Activated naive CD4-positive, alpha-beta T cell treated with anti-CD3 and anti-CD28 coated beads for 36 hours (primary cell): ENCODE results near the gene NPAS1. TPM values are rescaled to one million over a fixed set of nuclear protein-coding genes. Genes with fewer than 3 reads are reported as not detected.

Experiments
- CTCF ChIA-PET: fragments of 350-600 bp; sonication (Branson Sonifier 250); formaldehyde crosslinking; loops from one replicate; lab custom pipeline; 2021; ENCODE audit warnings: antibody characterized with exemption; lab: Charles Lee
- DNase-seq: peaks from one replicate; pipeline ENCODE4 v3.0.0-alpha.2; 2020
- H3K27ac Mint-ChIP-seq: one replicate; pipeline ENCODE4 v1.8.0; 2021; ENCODE audit warnings: mild to moderate bottlenecking, mixed read lengths
- H3K27me3 Mint-ChIP-seq: one replicate; pipeline ENCODE4 v1.8.0; 2021; ENCODE audit warnings: low read depth, mixed read lengths
- H3K36me3 Mint-ChIP-seq: one replicate; pipeline ENCODE4 v1.8.0; 2021; ENCODE audit warnings: low read depth, mixed read lengths
- H3K4me1 Mint-ChIP-seq: one replicate; pipeline ENCODE4 v1.8.0; 2021; ENCODE audit warnings: low read depth, mixed read lengths
- H3K4me3 Mint-ChIP-seq: one replicate; pipeline ENCODE4 v1.8.0; 2021; ENCODE audit warnings: mild to moderate bottlenecking, moderate library complexity, mixed read lengths
- H3K9me3 Mint-ChIP-seq: one replicate; pipeline ENCODE4 v1.8.0; 2021; ENCODE audit warnings: mixed read lengths
- intact Hi-C: fragments of 100-400 bp; cut with micrococcal nuclease; formaldehyde crosslinking; loops from one replicate; pipeline ENCODE4 v1.15.1; 2023
- total RNA-seq, 2 experiments: library from RNA; stranded (reverse); gene quantifications; one replicate each; pipeline ENCODE4 v1.2.3, GENCODE V29; 2021

Gene NPAS1, protein sequence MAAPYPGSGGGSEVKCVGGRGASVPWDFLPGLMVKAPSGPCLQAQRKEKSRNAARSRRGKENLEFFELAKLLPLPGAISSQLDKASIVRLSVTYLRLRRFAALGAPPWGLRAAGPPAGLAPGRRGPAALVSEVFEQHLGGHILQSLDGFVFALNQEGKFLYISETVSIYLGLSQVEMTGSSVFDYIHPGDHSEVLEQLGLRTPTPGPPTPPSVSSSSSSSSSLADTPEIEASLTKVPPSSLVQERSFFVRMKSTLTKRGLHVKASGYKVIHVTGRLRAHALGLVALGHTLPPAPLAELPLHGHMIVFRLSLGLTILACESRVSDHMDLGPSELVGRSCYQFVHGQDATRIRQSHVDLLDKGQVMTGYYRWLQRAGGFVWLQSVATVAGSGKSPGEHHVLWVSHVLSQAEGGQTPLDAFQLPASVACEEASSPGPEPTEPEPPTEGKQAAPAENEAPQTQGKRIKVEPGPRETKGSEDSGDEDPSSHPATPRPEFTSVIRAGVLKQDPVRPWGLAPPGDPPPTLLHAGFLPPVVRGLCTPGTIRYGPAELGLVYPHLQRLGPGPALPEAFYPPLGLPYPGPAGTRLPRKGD
- total RNA-seq, result under 1 TPM in 1 of 2 experiments, not detected in 1; 0.21 TPM

DNA sequence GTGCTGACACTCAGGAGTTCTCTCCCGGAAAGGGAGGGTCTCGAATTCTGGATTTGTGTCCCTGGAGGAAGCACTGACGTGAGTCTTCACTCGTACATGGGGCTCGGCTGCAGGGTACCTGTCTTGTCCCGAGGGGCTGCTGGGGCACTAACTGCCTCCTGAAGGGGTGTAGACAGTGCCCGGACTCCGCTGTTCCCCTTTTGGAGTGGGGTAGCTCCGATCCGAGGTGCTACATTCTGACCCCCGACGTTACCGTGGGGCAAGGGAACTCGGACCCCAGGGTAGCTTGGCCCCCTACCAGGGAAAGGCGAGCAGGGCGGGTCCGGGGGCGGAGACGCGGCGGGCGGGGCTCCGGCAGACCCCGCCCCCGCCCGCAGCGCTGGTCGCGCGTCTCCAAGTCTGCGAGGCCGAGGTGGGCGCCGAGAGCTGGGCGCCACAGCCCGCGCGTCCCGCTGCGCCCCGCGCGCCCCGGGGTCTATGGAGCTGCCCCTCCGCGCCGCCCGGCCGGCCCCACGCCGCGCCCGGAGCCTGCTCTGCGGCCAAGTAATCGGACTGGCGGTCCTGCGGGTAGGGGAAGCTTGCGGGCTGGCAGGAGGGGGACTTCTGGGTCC lies at the start of gene NPAS1:
TSS of gene NPAS1 (plus strand) at position 407 of the 611 bp plus-strand sequence. CDS start 1,211 bp downstream, outside the sequence.
- Mint-ChIP-seq H3K27ac (no peak within 1 kb of the TSS), H3K4me1 (peaks cover 14% of the 10 kb centered on the region), H3K27me3 (peaks cover 31% of the 10 kb centered on the region), H3K4me3 (no peak within 1 kb of the TSS), H3K9me3 (no peaks in the 10 kb centered on the region), H3K36me3 (no peaks in the 10 kb centered on the region)
- intact Hi-C loops, result no loop called here
- DNase-seq, result no peak
- CTCF ChIA-PET, result interaction anchor here (0.5 kb wide), 1 partner anchor 13 kb away, joined by 3 read pairs; no protein-coding TSS in a partner anchor

DNA sequence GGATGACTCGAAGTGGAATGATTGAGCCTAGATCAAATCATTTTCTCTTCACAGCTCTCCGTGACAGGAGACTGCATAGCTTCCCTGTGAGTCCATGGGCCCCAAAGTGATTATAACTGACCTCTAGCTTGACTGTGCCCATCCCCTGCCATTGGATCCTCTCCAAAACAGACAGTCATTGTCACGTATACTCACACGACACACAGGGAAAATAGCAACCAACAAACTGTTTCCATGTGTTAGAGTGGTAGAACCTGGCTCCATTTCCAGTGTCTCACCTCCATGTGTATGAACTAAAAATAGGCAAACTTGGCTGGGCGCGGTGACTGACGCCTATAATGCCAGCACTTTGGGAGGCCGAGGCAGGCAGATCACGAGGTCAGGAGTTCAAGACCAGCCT lies 48.8 kb upstream of the NPAS1 start:
- no peak overlapping the region for H3K4me3 Mint-ChIP-seq

DNA sequence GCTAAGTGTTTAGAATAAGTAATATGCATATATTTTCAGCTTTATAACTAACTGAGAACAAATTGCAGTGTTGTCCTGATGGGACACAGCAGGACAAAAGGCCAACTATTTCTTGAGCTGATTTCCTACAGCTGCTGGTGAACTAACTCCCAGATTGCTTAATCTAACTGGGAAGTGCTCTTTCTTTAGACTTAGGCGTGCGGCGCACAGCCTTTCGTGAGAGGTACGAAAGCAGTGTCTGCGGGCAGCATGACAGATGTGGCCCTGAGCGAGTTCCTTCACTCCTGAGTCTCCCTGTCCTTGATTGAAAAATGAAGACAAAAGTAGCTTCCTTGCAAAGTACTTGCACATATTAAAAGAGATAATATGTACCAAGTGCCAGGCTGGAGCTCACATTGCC lies 47.3 kb upstream of the NPAS1 start:
- CTCF ChIA-PET, result interaction anchor here (0.5 to 1.6 kb wide), 2 partner anchors 41 to 877 kb away, joined by 3 to 4 read pairs; no protein-coding TSS in a partner anchor
- intact Hi-C loops, result no loop called here
- Mint-ChIP-seq H3K4me1 (peaks cover 9% of the 10 kb centered on the region), H3K36me3 (no peaks in the 10 kb centered on the region), H3K27me3 (no peaks in the 10 kb centered on the region), H3K9me3 (no peaks in the 10 kb centered on the region), H3K4me3 (no peak overlapping the region), H3K27ac (no peak overlapping the region)
- no peak for DNase-seq

More for the DNA sequence above, 48.8 kb upstream of the NPAS1 start:
- Mint-ChIP-seq H3K9me3 (no peaks in the 10 kb centered on the region), H3K27me3 (no peaks in the 10 kb centered on the region), H3K27ac (no peak overlapping the region), H3K36me3 (no peaks in the 10 kb centered on the region), H3K4me1 (peaks cover 16% of the 10 kb centered on the region)
- intact Hi-C loops, result no loop called here
- DNase-seq, result no peak
- CTCF ChIA-PET, result interaction anchor here (1.6 kb wide), 1 partner anchor 42 kb away, joined by 6 read pairs; no protein-coding TSS in a partner anchor

DNA sequence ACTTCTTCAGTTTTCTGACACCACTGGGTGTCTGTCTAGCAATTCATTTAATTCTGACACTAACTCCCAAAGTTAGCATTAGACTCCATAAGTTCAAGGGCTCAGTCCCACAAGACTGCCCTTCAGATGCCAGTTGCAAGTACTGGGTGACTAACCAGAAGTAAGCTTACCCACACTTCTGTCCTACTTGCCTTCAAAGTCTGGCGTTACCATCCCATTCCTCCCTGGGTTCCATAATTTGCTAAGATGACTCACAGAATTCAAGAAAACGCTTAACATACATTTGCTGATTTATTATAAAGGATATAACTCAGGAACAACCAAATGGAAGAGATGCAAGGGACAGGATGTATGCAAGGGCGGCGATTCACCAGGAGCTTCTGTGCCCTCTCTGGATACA lies 45.5 kb upstream of the NPAS1 start:
- H3K9me3 Mint-ChIP-seq, result no peaks in the 10 kb centered on the region
- CTCF ChIA-PET, result interaction anchor here (0.6 to 1.6 kb wide), 2 partner anchors 39 to 76 kb away, joined by 4 read pairs; no protein-coding TSS in a partner anchor
- intact Hi-C loops, result no loop called here
- H3K36me3 Mint-ChIP-seq, result no peaks in the 10 kb centered on the region
- H3K4me3 Mint-ChIP-seq, result no peak overlapping the region
- DNase-seq, result no peak
- H3K27ac Mint-ChIP-seq, result no peak overlapping the region
- no peaks in the 10 kb centered on the region for H3K4me1 Mint-ChIP-seq
- H3K27me3 Mint-ChIP-seq, result no peaks in the 10 kb centered on the region

DNA sequence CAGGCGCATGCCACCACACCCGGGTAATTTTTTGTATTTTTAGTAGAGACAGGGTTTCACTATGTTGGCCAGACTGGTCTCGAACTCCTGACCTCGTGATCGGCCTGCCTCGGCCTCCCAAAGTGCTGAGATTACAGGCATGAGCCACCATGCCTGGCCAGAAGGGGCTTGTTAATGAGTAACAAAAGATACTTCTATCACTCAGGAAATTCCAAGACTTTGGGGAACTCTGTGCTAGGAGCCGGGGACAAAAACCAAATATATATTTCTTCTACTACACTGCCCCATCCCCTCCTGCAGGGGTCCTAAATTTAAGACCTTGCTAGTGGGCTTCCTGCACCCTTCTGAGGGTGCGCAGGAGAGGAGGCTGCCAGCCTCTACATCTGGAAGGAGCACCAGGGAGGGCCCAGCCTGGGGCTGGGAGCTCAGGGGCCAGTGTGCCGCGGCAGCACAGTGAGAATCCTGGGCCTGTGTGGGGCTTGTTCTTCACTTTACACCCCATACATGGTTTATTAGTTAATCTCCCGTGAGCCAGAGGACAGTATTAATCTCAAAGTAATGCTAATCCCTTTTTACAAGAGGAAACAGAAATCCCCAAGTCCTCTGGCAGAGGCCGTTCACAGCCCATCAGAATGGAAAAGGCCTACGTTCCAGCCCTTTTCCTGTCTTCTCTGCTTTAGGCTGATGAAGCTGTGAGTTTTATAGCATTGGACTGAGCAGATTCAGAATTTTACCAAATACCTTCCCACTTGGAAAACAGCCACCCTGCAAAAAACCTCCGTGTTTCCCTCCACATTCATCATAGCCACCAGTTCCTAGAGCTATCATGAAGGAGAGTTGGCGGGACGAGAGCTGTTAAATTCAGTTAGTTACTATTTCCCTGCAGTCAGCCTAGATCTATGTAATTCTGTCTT lies 44.4 kb upstream of the NPAS1 start:
- no peaks in the 10 kb centered on the region for H3K4me1 Mint-ChIP-seq
- no peak for DNase-seq
- H3K4me3 Mint-ChIP-seq, result no peak overlapping the region
- H3K27ac Mint-ChIP-seq, result no peak overlapping the region
- H3K9me3 Mint-ChIP-seq, result no peaks in the 10 kb centered on the region
- CTCF ChIA-PET, result interaction anchor here (0.6 to 0.8 kb wide), 2 partner anchors 61 to 173 kb away, joined by 3 to 4 read pairs; no protein-coding TSS in a partner anchor
- intact Hi-C loops, result no loop called here
- no peaks in the 10 kb centered on the region for H3K36me3 Mint-ChIP-seq
- no peaks in the 10 kb centered on the region for H3K27me3 Mint-ChIP-seq

DNA sequence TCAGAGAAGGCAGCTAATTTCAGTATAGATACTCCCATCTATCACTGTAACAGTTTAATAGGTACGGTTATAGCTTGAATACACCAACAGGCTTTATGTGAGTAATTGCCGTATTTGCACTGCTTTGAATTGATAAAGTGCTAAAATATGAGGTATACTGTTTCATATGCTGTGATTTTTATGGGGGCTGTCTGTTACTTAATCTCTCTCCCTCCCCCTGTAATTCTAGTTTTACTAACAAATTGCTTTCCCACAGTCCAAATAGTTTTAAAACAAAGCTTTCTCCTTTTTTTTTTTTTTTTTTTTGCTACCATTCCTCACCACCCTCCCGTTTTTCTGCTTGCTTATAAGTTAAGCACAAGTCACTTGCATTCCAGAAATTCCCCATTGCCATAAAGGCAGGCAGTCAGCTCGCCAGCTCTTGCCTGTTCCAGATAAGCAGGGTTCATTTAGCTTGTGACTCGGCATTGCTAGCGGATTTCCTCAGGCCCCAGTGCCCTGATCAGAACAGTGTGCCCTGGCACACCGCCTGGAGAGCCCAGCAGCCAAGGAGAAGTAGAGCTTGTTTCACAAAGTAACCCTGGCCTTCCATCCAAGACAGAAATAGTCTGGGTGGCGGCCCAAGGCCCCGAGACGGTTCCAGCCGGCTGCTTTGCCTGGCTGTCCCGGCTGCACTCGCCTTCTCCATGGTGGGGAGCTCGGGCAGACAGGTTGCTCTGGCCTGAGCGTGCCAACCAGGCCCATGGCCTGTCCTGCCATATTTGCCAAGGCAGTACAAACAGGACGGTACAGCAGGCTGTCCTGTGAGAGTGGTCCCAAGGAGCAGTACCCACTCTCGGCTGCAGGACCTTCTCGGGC lies 43.5 kb upstream of the NPAS1 start:
- H3K27me3 Mint-ChIP-seq, result no peaks in the 10 kb centered on the region
- H3K36me3 Mint-ChIP-seq, result no peaks in the 10 kb centered on the region
- H3K9me3 Mint-ChIP-seq, result no peaks in the 10 kb centered on the region
- H3K4me3 Mint-ChIP-seq, result no peak overlapping the region
- CTCF ChIA-PET, result interaction anchor here (0.6 to 0.8 kb wide), 2 partner anchors 60 to 173 kb away, joined by 3 to 4 read pairs; no protein-coding TSS in a partner anchor
- no peak for DNase-seq
- H3K4me1 Mint-ChIP-seq, result peaks cover 5% of the 10 kb centered on the region
- no peak overlapping the region for H3K27ac Mint-ChIP-seq
- intact Hi-C loops, result no loop called here

DNA sequence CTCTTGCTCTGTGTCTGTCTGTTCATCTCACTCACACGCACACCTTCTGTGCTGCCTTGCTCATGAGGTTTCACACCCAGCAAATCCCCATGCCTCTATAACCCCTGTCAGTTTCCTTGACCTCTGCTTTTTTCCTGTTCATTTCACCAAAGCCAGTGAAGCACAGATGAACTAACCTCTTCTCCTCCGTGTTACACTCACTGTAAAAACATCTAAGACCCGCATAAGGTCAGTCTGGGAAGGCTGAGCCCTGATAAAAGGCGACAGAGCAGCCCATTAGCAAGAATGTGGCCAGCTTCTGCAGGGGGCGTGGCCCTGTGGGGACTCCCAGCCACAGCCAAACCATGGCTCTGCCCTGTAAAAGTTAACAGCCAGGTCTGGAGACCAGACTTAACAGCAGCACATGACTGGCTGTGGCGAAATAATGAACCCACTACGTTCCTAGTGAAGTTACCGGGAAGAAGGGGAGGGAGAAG lies 42.8 kb upstream of the NPAS1 start:
- peaks cover 5% of the 10 kb centered on the region for H3K4me1 Mint-ChIP-seq
- no peak for DNase-seq
- H3K27ac Mint-ChIP-seq, result no peak overlapping the region
- CTCF ChIA-PET, result interaction anchor here (0.6 kb wide), 1 partner anchor 63 kb away, joined by 3 read pairs; no protein-coding TSS in a partner anchor
- intact Hi-C loops, result no loop called here
- no peaks in the 10 kb centered on the region for H3K9me3 Mint-ChIP-seq
- H3K4me3 Mint-ChIP-seq, result no peak overlapping the region
- H3K36me3 Mint-ChIP-seq, result no peaks in the 10 kb centered on the region
- no peaks in the 10 kb centered on the region for H3K27me3 Mint-ChIP-seq

DNA sequence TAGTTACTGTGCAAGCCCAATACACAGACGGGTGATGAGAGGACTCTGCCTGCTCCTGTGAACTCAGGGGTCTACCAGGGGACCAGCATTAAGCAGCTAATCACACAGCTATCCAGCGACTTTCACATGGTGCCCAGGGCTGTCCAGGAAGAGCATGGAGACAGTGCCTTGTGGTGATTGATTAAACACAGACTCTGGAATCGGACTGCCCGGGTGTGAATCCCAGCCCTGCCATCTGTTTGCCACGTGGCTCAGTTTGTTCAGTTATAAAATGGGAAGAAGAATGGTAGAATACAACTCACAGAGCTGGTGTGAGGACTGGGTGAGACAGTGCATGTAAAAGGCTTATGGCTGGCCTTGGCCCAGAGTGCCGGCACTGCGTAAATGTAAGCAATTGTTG lies 42.1 kb upstream of the NPAS1 start:
- no peak overlapping the region for H3K4me3 Mint-ChIP-seq
- intact Hi-C loops, result no loop called here
- no peaks in the 10 kb centered on the region for H3K27me3 Mint-ChIP-seq
- no peak overlapping the region for H3K27ac Mint-ChIP-seq
- CTCF ChIA-PET, result no interaction called here
- H3K36me3 Mint-ChIP-seq, result no peaks in the 10 kb centered on the region
- no peaks in the 10 kb centered on the region for H3K9me3 Mint-ChIP-seq
- H3K4me1 Mint-ChIP-seq, result peaks cover 5% of the 10 kb centered on the region
- no peak for DNase-seq

DNA sequence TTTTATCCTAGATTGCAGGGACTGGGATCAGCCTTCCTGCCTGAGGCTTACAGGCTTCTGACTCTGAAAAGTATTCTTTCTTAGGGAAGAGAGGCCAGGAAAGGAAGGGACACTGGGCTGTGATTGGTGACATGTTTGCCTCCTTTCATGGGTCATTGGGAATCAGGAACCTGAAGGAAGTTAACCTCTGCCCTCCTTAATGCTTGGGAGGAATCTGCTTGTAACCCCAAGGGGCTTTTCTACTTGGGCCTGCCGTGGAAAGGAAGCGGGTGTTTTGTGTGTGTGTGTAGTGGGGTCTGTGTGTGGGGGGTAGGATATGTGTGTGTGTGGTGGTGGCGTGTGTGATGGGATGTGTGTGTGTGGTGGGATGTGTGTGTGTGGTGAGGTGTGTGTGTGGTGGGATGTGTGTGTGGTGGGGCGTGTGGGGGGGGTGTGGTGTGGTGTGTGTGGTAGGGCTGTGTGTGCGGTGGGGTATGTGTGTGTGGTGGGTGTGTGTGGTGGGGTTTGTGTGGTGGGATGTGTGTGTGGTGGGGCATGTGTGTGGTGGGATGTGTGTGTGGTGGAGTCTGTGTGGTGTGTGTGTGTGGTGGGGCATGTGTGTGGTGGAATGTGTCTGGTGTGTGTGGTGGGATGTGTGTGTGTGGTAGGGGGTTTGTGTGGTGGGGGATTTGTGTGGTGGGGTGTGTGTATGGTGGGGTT lies 41.3 kb upstream of the NPAS1 start:
- Mint-ChIP-seq H3K9me3 (no peaks in the 10 kb centered on the region), H3K27me3 (no peaks in the 10 kb centered on the region), H3K4me3 (no peak overlapping the region), H3K36me3 (no peaks in the 10 kb centered on the region), H3K27ac (no peak overlapping the region), H3K4me1 (peaks cover 5% of the 10 kb centered on the region)
- CTCF ChIA-PET, result no interaction called here
- no peak for DNase-seq
- intact Hi-C loops, result no loop called here

DNA sequence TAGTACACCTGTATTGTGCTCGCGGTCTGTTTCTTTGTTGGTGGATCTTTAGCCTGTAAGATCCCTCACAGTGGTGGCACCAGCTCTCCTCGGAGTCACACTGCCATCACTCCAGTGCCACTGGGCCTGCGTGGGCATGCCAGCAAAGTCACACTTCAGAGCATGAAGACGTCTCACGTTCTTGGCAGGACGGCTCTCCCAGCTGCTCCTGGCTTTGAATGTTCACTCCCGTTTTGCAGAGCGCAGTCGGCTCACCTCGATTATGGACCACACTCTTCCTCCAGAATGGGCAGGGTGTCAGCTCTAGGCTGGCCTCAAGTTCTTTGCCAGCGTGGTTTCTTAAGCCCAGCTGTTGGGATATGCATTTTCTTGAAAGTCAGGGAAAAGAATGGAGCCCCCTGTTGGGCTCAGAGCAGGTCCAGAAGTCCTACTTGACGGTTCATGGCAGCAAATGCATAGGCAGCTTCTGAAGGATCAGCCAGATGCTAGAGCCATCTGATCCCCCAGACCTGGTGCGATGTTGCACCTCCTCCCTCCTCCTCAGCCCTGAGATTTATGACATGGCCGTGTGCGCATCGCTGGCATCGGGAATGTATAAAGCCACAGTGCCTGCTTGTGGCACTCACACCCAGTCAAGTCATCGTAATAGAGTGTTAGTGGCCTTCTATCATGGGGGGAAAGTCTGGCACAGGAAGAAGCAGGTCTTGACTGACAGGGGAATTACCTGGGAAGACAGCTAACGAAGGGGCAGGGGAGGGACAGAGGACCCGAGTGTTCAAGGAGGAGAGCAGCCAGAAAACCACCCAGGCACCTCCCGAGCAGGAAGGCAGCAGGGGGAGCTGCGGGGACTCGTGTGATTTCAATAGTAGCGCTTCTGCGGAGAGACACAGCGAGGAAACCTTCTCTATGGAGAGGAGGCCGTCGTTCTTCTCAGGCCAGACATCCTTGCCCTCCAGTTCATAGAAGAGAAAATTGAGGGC lies 40.2 kb upstream of the NPAS1 start:
- DNase-seq, result no peak
- H3K4me1 Mint-ChIP-seq, result peaks cover 5% of the 10 kb centered on the region
- H3K9me3 Mint-ChIP-seq, result no peaks in the 10 kb centered on the region
- no peaks in the 10 kb centered on the region for H3K36me3 Mint-ChIP-seq
- H3K27ac Mint-ChIP-seq, result no peak overlapping the region
- no peaks in the 10 kb centered on the region for H3K27me3 Mint-ChIP-seq
- no peak overlapping the region for H3K4me3 Mint-ChIP-seq
- intact Hi-C loops, result no loop called here
- CTCF ChIA-PET, result interaction anchor here (0.6 kb wide), 1 partner anchor 122 kb away, joined by 5 read pairs; no protein-coding TSS in a partner anchor
